GM21390 (cell line): ENCODE data around the gene GPATCH2L.

Experiments used
- ATAC-seq: cut with Tn5 transposase; IDR thresholded peaks from one replicate; pipeline ENCODE4 v1.9.1; 2021; ENCODE audit not compliant: unreplicated experiment

The GPATCH2L gene

DNA sequence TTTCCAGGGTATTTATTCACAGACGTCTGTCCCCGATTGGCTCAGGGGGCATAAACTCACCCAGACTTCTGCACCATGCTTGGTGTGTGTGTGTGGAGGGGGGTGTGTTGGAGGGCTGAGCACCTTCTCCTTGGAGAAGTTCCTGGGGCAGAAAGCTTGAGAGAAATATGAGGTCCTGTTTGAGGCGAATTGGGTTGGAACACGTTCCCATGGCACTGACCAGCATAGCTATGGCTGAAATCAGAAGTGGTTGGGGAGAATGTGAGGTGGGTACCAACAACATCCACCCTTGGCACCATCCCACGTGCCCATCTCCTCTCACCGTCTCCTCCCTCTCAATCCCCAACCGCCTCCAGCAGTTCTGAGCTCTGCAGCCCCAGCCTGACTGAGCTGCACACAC, 16.0 kb upstream of the GPATCH2L start:
- ATAC-seq = no peak

DNA sequence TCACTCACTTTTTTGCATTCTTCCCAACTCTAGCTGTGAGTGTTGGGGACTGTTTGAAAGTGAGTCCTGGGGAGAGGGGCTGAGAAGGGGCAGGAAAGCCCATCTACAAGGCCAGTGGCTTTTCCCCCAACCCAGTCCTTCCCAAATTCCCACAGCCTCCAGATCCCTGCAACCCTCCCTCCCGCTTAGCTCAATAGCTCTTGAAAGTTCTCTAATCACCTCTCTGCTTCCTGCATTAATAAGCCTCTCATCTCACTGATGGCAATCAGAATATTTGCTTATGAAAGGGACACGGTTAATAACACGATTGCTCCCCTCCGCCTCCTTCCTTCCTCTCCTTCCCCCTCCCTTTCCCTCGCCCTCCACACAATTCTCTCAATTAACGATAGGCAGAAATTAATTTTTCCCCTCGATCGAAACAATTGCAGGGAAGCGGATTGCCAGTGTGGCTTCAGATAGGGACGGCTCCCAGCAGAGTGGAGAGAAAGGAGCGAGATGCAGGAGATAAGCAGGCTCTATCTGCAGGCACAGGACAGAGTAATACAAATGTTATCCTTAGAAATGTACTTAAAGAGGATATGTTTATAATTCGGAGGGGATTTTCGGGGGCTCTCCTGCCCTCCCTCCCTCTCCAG, 15.1 kb upstream of the GPATCH2L start:
- ATAC-seq = no peak

DNA sequence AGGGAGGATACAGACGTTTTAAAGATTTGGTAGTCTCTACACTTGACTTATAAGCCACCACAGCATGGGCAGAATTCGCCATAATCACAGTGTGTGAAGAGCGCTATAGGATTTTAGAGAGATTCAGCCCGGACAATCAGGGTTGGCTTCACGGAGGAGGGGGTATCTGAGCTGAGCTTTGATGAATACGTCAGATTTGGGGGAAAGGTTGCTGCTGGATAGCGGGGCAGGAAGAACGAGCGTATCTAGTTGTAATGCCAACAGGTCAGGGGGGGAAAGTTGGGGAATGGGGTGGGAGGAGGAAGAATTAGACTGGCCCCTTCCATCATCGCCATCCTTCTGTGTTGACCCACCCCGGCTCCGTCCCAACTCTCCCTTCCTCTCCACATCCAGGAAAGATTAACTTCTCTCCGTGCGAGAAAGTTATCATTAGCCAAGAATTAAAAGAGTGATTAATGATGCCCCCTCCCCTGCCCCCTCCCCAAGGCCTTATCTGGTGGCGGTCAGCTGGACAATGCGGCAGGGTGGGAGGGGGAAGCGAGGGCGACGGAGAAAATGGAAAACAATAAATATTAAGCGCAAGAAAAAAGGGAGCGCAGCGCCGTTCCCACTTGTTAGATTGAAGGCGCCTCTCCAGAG, 13.5 kb upstream of the GPATCH2L start:
- no peak for ATAC-seq

DNA sequence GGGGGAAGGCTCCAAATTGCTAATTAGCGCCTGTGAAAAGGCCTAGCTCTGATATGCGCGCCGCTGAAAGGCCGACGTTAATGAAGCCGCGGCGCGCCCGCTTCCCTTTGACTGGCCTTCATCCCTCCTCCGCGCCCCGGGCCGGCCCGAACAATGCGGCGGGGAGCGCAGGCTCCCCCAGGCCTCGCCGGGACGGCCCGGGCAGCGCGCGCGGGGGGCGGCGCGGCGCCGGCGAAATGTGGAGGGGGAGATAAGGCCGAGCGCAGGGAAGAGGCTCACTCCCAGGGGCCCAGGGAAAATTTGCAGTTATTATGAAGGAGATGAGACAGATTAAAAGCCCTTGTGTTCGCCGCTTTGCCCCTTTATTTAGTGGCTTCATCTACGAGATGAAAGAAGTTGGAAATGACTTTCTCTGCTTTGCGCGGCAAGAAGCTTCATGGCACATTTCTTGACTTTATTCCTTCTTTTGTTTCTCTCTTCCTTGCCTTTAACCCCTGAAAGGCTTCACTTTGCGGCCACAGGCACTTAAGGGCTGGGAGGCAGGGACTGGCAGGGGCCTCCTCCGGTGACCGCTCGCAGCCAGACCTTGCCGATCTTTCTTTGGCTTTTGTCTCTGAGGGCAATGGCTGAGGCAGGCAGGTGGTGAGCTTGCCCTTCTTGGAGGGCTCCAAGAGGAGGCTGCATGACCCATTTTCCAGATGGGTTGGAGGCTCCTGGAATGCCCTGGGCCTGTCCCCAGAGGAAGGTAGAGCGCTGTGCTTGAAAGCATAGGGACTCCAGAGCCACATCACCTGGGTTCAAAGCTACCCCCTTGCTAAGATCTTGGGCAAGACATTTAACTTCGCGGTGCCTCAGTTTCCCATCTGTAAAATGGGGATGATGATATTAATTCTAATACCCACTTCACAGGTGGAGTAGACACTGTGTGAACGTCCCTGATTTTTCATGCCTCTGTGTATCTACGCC, 12.7 kb upstream of the GPATCH2L start:
- no peak for ATAC-seq

DNA sequence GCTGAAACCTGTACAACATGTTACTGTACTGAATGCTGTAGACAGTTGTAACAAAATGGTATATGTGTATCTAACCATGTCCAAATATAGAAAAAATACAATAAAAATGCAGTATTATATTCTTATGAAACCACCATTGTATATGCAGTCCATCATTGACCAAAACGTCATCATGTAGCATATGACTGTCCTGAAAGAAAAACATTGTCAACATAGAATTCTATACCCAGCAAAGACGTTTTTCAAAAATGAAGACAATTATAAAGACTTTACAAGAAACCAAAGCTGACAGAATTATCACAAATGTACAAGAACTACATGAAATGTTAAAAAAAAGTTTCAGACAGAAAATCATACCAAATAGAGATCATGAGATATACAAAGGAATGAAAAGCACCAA, 8.1 kb upstream of the GPATCH2L start:
- ATAC-seq = no peak

DNA sequence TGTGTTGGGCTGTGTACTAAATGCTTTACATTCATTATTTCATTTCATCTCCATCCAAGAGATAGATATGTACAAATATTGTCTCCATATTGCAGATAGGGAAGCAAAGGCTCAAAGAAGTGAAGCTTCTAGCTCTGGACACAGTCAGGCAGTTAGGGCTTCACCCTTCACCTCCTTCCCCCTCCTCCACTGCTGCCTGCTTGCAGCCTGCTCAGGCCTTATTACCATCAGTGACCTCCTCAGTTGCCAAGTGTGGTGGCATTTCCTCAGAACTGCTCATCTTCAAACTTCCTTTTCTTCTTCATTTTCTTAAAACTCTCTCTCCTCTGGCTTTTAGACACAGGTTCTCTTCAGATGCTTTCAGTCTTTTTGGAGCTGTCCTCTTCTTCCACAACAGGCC, 4.7 kb upstream of the GPATCH2L start:
- ATAC-seq = no peak

DNA sequence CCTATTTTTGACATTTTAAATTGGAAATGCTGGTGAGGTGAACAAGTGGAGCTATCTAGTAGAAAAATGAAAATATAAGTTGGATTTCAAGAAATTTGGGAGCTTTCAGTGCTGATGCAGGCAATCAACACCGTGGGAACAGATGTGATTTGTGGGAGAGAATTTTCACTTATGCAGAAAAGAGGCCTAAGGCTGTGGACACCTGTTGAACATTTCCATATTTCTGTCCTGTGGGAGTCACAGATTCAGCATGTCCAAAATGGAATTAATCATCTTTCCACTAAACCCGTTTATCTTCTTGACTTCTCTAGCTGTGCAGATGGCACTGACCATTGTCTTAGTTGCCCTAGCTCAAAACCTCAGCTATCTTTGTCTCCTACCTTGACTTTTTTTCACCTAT, 2.5 kb upstream of the GPATCH2L start:
- no peak for ATAC-seq

DNA sequence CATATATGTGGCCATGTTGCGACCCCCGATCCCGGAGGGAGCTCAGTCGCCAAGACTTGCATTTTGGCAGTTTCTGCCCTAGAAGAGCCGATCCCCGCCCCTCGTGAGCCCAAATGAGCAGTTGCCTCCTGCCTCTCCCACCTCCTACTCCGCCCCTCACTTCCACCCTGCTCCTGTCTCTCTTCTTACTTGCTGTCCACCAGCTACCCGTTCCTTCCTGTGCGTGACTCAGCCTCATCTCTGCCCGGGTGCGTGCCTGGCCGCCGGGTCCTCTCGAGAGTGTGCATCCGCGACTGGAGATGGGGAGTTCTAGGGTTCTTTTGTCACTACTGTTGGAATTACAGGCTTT, 585 bp downstream of the GPATCH2L start:
- peak; percentile 72 for ATAC-seq

DNA sequence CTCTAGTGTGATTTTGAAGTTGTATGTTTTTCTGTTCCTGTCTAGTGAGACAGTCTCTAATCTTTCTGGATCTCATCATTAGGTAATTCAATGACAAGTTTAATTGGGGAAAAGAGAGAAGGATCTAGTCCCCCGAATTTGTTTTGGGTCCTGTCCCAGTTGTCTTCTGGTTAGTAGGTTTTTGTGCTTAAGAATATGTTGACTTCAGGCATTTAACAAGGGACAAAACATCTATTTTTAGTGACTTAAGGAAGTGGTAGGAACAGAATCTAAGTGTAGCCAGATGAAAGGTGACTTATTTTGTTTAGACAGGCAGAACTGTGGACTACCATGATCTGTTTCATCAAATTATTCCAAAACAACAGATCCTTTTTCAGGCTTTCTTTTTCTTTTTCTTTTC, 2.2 kb downstream of the GPATCH2L start:
- no peak for ATAC-seq

DNA sequence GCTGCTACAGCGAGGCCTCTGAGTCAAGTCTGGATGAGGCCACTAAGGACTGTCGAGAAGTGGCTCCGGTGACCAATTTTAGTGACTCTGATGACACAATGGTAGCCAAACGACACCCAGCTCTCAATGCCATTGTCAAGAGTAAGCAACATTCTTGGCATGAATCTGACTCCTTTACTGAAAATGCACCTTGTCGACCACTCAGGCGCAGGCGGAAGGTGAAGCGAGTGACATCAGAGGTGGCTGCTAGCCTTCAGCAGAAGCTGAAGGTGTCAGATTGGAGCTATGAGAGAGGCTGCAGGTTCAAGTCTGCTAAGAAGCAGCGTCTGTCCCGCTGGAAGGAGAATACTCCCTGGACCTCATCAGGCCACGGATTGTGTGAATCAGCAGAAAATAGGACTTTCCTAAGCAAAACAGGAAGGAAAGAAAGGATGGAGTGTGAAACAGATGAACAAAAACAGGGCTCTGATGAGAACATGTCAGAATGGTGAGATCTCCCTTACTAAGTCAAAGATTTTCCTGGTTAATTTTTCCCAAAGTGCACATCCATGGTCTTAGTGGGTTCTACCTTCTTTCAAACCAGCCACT, 2.9 kb downstream of the GPATCH2L start:
- no peak for ATAC-seq

DNA sequence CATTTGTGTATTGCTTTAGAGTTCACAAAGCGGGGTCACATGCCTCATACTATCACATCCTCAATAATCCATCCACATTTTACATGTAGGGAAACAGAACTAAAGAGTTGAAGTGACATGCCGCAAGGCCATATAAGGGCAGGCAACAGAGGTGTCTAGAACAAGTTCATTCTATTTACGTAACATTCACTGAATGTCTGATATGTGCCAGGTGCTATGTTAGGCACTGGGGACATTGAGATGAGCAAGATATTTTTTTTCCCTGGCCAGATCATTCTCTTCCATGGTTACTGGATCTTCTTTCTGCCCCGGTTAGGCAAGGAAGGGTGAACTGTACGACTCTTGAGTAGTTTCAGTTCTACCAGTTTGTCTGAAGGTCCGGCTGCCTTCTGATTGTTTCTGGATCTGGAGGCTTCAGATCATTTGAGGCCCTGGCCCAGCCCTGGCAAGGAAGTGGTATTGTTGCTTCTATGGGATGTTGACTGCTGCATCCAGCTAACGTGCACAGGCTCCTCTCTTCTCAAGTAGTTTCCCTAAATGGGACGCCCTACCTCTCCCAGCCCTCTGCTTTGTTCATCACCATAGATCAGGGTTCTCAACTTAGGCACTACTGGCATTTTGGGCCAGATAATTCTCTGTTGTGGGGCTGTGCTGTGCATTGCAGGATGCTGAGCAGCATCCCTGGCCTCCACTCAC, 12.1 kb downstream of the GPATCH2L start:
- no peak for ATAC-seq

DNA sequence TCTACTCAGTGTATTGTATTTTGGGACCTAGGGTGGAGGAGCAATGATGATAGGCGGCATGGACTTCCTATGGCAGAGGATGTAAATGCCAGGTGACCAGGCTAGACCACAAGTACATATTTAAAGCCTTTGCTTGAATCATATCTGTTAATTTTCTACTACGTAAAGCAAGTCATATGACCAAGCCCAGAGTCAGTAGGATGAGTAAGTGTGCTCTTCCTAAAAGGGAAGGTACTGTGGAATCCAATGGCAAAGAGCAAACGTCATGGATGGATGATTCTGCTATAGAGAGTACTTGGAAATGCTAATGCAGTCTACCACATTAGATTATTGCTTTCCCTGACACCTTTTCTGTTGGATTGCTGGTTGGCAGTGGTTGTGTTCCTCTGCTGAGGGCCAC, 16.8 kb downstream of the GPATCH2L start:
- ATAC-seq = no peak

DNA sequence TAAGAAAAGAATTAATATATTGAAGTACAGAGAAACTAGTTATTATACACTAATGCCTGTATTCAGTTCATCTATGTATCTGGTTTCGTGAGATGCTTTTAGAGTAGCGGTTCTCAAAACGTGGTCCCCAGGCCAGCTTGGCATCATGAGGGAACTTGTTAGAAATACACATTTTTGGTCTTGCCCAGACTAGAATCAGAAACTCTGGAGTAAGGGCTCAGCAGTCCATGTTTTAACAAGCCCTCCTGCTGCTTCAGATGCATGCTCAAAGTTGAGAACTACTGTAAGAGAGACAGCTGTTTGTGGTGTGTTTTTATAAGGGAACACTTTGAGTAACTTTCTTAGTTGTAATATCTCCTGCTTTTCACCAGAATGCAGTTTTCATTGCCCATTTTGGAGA, 18.1 kb downstream of the GPATCH2L start:
- no peak for ATAC-seq

DNA sequence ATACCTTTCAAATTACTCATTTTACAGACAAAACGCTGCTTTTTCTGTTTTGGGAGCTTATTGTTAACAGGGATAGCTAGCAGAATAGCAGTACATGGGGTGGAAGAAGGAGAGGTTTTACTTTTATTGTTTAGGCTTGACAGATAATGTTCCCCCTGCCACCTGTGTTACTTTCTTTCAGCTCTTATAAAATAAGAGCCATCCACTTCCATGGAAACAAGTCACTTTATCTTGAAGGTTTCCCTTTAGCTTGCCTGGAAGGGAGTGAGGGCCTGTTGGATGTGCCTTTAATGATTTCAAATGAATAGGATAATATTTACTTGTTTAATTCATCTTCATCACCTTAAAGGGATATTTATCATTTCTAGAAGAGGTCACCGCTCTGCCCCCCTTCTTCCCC, 23.3 kb downstream of the GPATCH2L start:
- no peak for ATAC-seq

DNA sequence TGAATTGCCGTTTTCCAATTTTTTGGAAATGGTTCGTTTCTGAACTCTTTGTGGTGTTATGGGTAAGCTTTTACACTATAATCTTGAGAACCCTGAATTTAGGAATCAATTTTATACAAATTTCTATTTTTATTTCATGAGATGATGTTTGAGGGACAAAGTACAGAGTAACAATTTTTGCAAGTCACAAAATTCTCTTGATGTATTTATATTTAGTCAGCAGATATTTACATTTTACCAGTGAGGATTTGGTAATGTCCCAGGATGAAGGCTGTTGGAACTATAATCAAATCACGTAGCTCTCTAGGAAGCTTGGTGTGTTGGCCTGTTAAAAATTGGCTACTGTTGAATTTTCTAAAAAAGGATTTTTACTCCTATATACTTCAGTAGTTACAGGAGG, 24.2 kb downstream of the GPATCH2L start:
- ATAC-seq = no peak

DNA sequence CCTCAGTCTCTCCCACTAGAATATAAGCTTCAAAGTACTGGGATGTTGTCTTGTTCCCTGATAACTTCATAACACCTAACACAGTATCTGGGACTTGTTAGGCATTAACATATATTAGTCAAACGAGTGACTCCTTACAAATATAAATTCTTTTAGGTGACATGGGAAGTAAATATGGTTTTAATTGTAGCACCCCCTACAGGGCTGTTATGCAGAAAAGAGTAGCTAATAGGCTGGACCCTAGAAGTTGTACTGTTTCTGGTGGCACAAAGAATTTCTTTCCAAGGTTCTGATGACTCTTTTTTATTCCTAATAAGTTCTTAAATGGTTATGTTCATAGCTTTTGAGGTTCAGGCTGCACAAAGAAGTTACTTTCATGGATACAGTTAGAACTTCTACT, 29.8 kb downstream of the GPATCH2L start:
- no peak for ATAC-seq

DNA sequence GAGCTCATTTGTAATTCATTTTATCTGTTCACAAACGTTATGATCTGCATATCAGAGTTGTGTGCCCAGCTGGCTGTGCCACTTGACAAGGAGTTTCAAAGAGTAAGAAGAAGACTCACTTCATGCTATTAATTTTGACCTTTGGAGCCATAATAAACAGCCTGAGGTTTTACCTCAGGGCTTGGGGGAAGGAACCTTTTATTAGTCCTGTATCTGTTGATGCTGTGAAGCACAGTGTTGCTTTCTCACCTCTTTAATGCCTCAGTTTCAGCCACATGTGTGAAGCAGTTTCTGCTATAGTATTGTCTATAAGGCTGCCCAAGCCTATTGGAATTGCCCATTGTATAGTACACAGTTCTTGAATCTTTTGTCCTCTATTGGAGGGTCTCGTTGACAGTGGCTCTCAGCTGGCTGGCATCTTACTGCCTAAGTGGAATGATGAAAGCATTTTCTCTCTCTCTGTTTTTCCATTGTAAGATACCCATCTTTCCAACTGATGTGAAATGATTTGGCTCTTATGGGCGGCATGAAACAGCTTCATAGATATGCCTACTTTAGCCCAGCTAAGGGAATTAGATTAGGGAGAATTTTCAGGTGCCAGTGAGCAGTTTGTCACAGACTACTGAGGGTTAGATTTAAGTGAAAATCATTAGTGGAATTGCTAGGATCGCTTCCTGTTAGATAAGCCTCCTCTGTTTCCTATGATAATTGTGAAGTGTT, 34.7 kb downstream of the GPATCH2L start:
- ATAC-seq = peak; percentile 86

DNA sequence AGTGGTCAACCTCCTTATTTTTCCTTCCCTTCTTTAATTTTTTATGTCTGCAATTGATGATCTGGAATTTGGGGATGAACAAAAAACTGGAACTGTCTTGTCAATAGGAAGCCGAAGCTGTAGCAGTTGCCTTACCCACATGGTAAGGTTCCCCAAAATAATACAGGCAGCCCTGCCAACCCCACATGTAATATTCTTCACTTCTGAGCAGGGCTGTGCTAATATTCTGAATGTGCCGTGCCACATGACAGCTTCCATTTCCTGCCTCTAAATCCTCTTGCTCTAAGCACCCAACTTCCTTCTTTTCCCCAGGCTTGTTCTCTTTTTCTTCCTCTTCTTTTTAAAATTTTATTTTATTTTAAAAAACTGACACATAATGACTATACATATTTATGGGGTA, 39.6 kb downstream of the GPATCH2L start:
- no peak for ATAC-seq

DNA sequence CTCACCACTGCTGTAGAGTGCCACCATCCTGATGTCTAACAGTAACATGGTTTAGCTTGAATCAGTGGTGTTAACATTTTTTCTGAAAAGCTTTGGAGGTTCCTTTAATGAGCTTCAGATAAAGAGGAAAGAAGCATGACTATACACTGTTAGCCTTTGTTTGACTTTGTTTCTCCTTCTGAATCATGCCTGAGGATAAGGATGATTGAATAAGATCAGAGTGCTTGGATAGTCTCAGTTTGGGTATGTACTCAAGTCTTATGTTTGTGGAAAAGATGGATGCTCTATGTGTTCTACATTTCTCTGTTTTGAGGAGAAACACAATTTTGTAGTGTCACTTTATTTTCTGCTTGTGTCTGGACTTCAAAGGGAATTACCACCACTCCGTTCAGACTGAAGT, 42.0 kb downstream of the GPATCH2L start:
- ATAC-seq = no peak

DNA sequence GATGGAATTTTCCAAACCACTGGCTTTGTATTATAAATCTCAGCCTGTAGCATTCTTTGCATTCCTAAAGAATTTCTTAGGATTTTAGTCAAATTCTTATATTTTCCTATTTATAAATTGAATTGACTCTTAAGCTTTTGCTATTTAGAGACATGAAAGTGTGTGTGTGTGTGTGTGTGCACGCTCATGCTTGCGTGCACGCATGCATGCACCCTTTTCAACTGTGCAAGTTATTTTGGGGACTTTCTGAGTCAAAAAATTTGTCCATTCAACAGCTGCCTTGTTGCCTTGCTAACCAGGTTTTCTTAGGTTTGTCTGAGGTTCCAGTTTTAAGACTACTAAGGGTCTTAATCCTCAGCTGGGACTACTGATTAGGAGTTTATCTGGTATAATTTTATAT, 42.6 kb downstream of the GPATCH2L start:
- peak; percentile 63 for ATAC-seq
